ENCODE measurements around the gene PLAU. TPM values are rescaled to one million over a fixed set of nuclear protein-coding genes. Genes with fewer than 3 reads are reported as not detected.

PLAU gene
- total and polyA plus RNA-seq, 2 of the 4 experiments (the other 2 are of a cell fraction) = 123 to 283 TPM

GRCh38 chr10:73907841-73908517 lies 3.0 kb upstream of the PLAU start:
- in situ Hi-C loops (cut with MboI; ENCODE audit: low sequenced_read_pairs) = no loop called here
- peaks cover 31% of the 10 kb centered on the region for H3K4me1 ChIP-seq (ENCODE audit: control insufficient read depth, insufficient read depth, low read length)
- CTCF ChIA-PET = interaction anchor here (0.8 kb wide), 1 partner anchor 21 kb away, joined by 4 read pairs; no protein-coding TSS in a partner anchor

More at GRCh38 chr10:73907841-73908517, 3.0 kb upstream of the PLAU start:
- Histone ChIP-seq H2BK5ac (ENCODE audit: low read depth, low read length, poor library complexity, severe bottlenecking) (peak overlapping the region; percentile 97), H3K56ac (ENCODE audit: extremely low read depth, insufficient read depth, low read length) (peak overlapping the region; percentile 95), H2BK15ac (ENCODE audit: low read depth, low read length) (peak overlapping the region; percentile 84; the same call in 2 of the 3 replicates), H3K27me3 (ENCODE audit: control insufficient read depth, insufficient read depth, low read length) (no peaks in the 10 kb centered on the region), H3K4me2 (ENCODE audit: low read depth, low read length) (no peak overlapping the region), H3K36me3 (ENCODE audit: control insufficient read depth, insufficient read depth, low read length) (peaks cover 12% of the 10 kb centered on the region), H3K9ac (ENCODE audit: low read depth, low read length) (peak overlapping the region; percentile 36), H4K8ac (ENCODE audit: low read depth in 2 of 2, low read length in 2 of 2) (peak overlapping the region; percentile 62 to 99), H2AK9ac (replicated peaks; ENCODE audit: low read depth, low read length, poor library complexity) (peak overlapping the region; percentile 1), H3K18ac (ENCODE audit: low read depth, low read length) (peak overlapping the region; percentile 94), H3K27ac (ENCODE audit: insufficient read depth, low read length) (peak overlapping the region; percentile 81), H2AFZ (replicated peaks; ENCODE audit: low read length, poor library complexity) (peak overlapping the region; percentile 25), H2BK20ac (ENCODE audit: low read depth, low read length) (peak overlapping the region; percentile 100), H3K23ac (ENCODE audit: low read depth, low read length) (peak overlapping the region; percentile 97), H3K4me3 (ENCODE audit: insufficient read depth, low read depth, low read length) (no peak overlapping the region), H3K4ac (ENCODE audit: low read depth, low read length) (peak overlapping the region; percentile 100), H3K9me3 (ENCODE audit: control insufficient read depth, insufficient read depth, low read length) (no peaks in the 10 kb centered on the region), H2BK120ac (ENCODE audit: low read depth, low read length) (peak overlapping the region; percentile 100), H3K14ac (replicated peaks; ENCODE audit: low read depth, low read length) (peak overlapping the region; percentile 95), H4K5ac (ENCODE audit: low read depth, low read length) (peak overlapping the region; percentile 90), H4K20me1 (ENCODE audit: insufficient read depth, low read length) (peaks cover 20% of the 10 kb centered on the region), H4K91ac (ENCODE audit: insufficient read depth, low read depth, low read length) (peak overlapping the region; percentile 100), H3K9me1 (ENCODE audit: insufficient read depth, low read length) (peaks cover 28% of the 10 kb centered on the region), H3K79me1 (ENCODE audit: low read depth in 1 of 2, low read length in 2 of 2) (peaks cover 13 to 40% of the 10 kb centered on the region in 2 experiments), H2AK5ac (ENCODE audit: low read depth, low read length) (peak overlapping the region; percentile 98)
- ATAC-seq (ENCODE audit: low read depth) (no peak), DNase-seq (peak; percentile 61)
- no CpG with 5 or more reads among the region's 6 CpGs for WGBS, 2 experiments (ENCODE audit: extremely low coverage in 2 of 2, insufficient read length in 1 of 2)
- dilution Hi-C loops (cut with HindIII; ENCODE audit: low sequenced_read_pairs, unreplicated experiment) = no loop called here
- no TSS peak for BruUV-seq (replicated peaks)
- peak; percentile 35; the same call in 1 of the 2 replicates for TF ChIP-seq CEBPB (IDR thresholded peaks at IDR 0.05; ENCODE audit: low read depth, low read length)
- TF ChIP-seq ELK1 (IDR thresholded peaks at IDR 0.05; ENCODE audit: borderline replicate concordance, low read depth, low read length) = no peak
- 0 out of 2 replicates have a peak, but pooled peaks have one; percentile 22 for TF ChIP-seq CHD1 (IDR thresholded peaks at IDR 0.05; ENCODE audit: low read depth, low read length)
- no peak for TF ChIP-seq RFX5 (IDR thresholded peaks at IDR 0.05; ENCODE audit: low read depth, low read length)
- POLR2A ChIA-PET (ENCODE audit: unreplicated experiment) = interaction anchor here (2.5 kb wide), 1 partner anchor 21 kb away, joined by 11 read pairs; no protein-coding TSS in a partner anchor
- intact Hi-C loops (cut with micrococcal nuclease) = loop anchor here (1.0 to 5.0 kb wide), 3 partner anchors 21 to 174 kb away; partner anchors contain the start of gene VCL
